ENCODE data around the gene POLK. TPM values are rescaled to one million over a fixed set of nuclear protein-coding genes. Genes with fewer than 3 reads are reported as not detected.
A peak's percentile ranks its signal among the peaks of the same experiment; 100 is the strongest.

The POLK gene
- total RNA-seq, 2 donors from 2014 or later, result 18.8 to 33.5 TPM

DNA sequence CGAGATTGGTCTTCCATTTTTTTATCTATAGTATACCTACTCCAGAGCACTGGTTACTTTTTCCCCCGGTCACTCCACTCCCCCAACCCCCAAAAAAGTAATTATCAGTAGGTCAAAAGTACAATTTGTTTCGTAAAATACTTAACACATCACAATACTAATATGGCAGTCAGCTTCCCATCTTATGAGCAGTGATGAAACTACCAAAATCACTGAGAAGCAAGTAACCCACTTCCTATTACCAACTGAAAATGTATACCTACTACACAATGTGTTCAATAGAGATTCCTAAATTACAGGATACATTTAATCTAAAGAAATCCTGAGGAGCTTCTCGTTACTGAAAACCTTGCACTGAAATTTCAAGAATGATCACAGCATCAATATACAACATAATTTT, 2.1 kb upstream of the POLK start:
- Histone ChIP-seq H3K4me3 (no peak overlapping the region), H3K36me3 (replicated peaks in 1 of 2; ENCODE audit: insufficient read depth in 1 of 2, low read depth in 2 of 2) (no peaks in the 10 kb centered on the region), H3K27me3 (no peaks in the 10 kb centered on the region), H3K4me1 (peaks cover 40% of the 10 kb centered on the region), H3K27ac (peak overlapping the region in 1 of 4 donors; percentile 92), H3K9me3 (no peaks in the 10 kb centered on the region)
- ATAC-seq (no peak), DNase-seq (no peak)
- intact Hi-C loops (cut with DNase I), result no loop called here
- no peak for TF ChIP-seq POLR2A (IDR thresholded peaks at IDR 0.05)
- TF ChIP-seq, protein P1, sequence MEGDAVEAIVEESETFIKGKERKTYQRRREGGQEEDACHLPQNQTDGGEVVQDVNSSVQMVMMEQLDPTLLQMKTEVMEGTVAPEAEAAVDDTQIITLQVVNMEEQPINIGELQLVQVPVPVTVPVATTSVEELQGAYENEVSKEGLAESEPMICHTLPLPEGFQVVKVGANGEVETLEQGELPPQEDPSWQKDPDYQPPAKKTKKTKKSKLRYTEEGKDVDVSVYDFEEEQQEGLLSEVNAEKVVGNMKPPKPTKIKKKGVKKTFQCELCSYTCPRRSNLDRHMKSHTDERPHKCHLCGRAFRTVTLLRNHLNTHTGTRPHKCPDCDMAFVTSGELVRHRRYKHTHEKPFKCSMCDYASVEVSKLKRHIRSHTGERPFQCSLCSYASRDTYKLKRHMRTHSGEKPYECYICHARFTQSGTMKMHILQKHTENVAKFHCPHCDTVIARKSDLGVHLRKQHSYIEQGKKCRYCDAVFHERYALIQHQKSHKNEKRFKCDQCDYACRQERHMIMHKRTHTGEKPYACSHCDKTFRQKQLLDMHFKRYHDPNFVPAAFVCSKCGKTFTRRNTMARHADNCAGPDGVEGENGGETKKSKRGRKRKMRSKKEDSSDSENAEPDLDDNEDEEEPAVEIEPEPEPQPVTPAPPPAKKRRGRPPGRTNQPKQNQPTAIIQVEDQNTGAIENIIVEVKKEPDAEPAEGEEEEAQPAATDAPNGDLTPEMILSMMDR (IDR thresholded peaks at IDR 0.05), result no peak
- WGBS, 2 donors, result 51 to 61% methylated on average over 4 of the region's 4 CpGs

DNA sequence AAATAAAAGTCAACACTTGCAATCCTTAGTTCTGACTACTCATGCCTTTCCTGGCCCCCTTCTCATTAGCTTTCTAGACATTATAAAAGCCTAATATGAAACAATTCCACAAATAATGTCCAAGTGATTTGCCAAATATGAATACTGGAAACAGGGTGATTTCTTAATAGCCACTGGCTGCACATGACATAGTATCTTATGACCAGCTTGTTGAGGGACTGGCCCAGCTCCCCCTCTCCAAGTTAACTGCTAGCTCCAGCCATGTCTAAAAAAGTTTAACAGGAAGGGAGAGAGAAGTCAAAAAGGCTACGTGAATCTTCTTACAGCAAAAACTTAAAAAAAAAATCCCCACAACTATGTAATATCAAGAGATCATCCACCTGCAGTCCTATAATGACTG, 1.7 kb upstream of the POLK start:
- Histone ChIP-seq H3K27ac (peak overlapping the region in 1 of 4 donors; percentile 92), H3K27me3 (no peaks in the 10 kb centered on the region), H3K4me1 (peaks cover 40% of the 10 kb centered on the region), H3K36me3 (replicated peaks in 1 of 2; ENCODE audit: insufficient read depth in 1 of 2, low read depth in 2 of 2) (no peaks in the 10 kb centered on the region), H3K4me3 (peak overlapping the region in 1 of 2 donors; percentile 69), H3K9me3 (no peaks in the 10 kb centered on the region)
- 0 to 2% methylated on average over 1 of the region's 1 CpG for WGBS, 2 donors
- intact Hi-C loops (cut with DNase I), result no loop called here
- ATAC-seq, result no peak
- TF ChIP-seq, protein P1 (IDR thresholded peaks at IDR 0.05), result no peak
- TF ChIP-seq POLR2A (IDR thresholded peaks at IDR 0.05), result no peak
- DNase-seq, result peak in 2 of 4 donors; percentile 18 to 43

DNA sequence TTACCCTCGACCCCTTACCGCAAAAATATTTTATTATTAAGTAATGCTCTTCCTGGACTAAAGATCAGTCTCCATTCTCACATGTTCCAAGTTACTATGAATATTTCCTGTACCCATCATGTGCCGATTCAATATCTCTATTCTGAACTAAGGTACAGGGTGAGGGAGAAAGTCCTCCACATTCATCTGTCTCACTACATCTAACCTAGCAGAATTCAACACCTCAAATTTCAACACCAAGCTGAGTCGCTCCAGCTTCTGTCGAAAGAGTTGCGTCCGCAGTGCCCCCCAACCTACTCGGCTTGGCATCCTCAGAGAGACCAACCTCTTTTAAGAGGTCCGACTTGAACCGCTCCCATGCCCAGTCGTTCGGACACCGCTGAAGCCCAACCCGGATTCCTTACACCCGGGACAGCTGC, 1.3 kb upstream of the POLK start:
- peaks cover 40% of the 10 kb centered on the region for H3K4me1 ChIP-seq
- TF ChIP-seq, protein P1 (IDR thresholded peaks at IDR 0.05), result no peak
- no peak for TF ChIP-seq POLR2A (IDR thresholded peaks at IDR 0.05)
- H3K27ac ChIP-seq, result peak overlapping the region; percentile 50 to 92 (median 86)
- H3K4me3 ChIP-seq, result peak overlapping the region; percentile 69 to 84
- DNase-seq (peak; percentile 54 to 64 (median 58)), ATAC-seq (peak; percentile 22)
- no peaks in the 10 kb centered on the region for H3K27me3 ChIP-seq
- H3K36me3 ChIP-seq (replicated peaks in 1 of 2; ENCODE audit: insufficient read depth in 1 of 2, low read depth in 2 of 2), result no peaks in the 10 kb centered on the region
- WGBS, 2 donors, result 0% methylated on average over 14 to 15 of the region's 15 CpGs
- H3K9me3 ChIP-seq, result no peaks in the 10 kb centered on the region
- intact Hi-C loops (cut with DNase I), result no loop called here

DNA sequence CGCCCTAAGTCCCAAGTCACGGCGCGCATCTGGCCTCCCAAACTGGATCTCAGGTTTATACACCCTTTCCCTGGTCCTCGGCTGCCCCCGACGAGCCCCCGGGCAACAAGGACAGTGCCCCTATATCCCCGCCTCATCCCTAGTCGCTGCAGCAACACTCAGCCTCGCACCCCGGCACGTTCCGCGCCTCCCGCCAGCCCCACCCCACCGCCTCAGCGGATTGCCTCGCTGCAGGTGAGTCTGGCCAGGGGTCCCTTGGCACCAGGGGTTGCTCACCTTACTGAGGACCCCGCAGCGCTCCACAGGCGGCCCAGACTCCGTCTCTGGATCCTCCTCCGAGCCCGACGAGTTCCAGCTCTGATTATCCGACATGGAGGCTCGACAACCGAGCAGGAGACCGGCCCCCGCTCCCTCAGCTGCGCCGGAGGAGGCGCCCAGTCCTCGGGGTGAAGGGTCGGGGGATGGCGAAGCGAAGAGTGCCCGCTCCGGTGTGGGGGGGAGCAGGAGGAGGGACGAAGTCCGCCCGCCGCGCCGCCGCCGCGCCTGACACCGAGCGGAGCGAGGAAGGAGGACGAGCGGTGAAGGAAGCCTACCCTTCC, 756 bp upstream of the POLK start:
- intact Hi-C loops (cut with DNase I), result no loop called here
- H3K36me3 ChIP-seq (replicated peaks in 1 of 2; ENCODE audit: insufficient read depth in 1 of 2, low read depth in 2 of 2), result no peaks in the 10 kb centered on the region
- WGBS, 2 donors, result 0 to 1% methylated on average over 17 to 45 of the region's 54 CpGs
- H3K4me3 ChIP-seq, result peak overlapping the region; percentile 69 to 84
- no peaks in the 10 kb centered on the region for H3K9me3 ChIP-seq
- DNase-seq (peak in 3 of 4 donors; percentile 44 to 55 (median 52)), ATAC-seq (peak; percentile 49)
- peaks cover 40% of the 10 kb centered on the region for H3K4me1 ChIP-seq
- peak overlapping the region; percentile 50 to 92 (median 86) for H3K27ac ChIP-seq
- TF ChIP-seq, protein P1 (IDR thresholded peaks at IDR 0.05), result no peak
- no peak for TF ChIP-seq POLR2A (IDR thresholded peaks at IDR 0.05)
- H3K27me3 ChIP-seq, result no peaks in the 10 kb centered on the region

Data from body of pancreas (tissue), 4 donors.